ENCODE results near the gene CHMP4A.

The CHMP4A gene

DNA sequence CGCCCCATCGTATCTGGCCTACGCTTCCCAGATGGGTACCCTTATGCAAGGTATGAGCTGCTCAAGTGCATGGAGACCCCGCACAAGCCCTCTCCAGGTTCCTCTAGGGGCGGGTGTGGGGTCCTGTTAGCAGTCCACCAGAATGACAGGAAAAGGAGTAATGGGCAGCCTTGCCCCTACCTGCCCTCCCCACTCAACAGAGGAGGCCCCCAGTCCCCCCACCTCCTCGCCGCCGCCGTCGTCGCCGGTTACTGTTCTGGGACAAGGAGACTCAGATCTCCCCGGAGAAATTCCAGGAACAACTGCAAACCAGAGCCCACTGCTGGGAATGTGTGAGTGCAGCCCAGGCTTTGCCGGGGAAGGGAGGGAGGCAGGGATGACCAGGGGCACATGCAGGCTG, 35.4 kb downstream of the CHMP4A start:
- DNase-seq (ENCODE audit: low read depth) = no peak

DNA sequence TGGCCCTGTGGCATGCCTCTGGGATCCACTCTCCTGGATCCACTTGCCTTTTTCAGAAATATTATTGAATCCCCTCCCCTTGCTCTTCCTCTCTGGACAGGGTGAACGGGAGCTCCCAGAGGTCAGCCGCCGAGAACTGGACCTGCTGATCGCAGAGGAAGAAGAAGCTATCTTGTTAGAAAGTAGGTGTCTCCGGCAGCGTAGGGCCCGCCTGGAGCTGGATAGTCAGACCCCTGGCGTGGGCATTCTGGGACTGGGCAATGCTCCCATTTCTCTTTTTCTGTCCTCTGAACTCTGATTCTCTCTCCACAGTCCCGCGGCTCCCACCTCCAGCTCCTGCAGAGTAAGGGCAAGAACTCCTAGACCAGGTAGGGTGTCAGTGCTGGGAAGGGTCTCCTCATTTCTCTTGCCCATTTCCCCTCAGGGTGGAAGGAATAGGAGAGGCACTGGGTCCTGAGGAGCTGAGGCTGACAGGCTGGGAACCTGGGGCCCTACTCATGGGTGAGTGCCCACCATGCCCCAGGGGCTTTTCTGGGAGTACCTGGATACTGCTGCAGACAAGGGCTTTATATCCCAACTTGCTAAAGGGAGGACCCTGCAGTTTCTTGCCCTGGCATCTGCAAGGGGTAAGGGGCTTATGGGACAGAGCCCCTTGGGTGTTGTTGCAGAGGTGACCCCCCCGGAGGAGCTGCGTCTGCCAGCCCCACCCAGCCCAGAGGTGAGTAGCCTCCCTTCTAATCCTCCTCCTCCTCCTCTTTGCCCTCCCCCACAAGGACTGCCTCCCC, 36.1 kb downstream of the CHMP4A start:
- DNase-seq (ENCODE audit: low read depth) = no peak

DNA sequence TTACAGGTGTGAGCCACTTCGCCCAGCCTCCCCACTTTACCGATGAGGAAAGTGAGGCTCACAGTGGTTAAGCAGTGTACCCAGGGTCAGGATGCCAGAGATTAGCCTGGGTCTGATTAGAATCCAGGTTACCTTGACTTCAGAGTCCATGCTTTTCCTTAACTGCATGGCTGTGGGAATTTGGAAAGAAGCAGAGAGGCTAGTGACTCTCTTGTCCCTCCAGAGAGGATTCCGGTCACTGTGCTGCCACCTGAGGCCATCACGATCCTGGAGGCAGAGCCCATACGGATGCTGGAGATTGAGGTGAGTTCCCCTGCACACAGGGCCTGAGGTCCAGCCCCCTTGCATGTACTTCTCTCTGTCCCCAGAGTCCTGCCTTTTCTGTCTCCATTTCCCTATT, 36.7 kb downstream of the CHMP4A start:
- DNase-seq (ENCODE audit: low read depth) = no peak

DNA sequence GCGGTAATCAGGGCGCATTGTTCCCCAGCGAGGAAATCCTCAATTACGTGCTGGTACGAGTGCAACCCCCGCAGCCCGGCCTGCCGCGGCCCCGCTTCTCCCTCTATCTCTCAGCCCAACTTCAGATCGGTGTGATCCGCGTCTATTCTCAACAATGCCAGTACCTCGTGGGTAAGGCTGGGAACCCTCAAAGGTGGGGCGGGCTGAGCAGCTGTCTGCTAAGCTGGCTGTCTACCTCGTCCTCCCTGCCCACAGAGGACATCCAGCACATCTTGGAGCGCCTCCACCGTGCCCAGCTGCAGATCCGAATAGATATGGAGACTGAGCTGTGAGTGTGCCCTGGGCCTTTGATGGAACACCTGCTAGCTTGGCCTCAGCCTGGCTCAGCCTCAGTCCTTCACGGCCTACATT, 40.4 kb downstream of the CHMP4A start:
- no peak for DNase-seq (ENCODE audit: low read depth)

DNA sequence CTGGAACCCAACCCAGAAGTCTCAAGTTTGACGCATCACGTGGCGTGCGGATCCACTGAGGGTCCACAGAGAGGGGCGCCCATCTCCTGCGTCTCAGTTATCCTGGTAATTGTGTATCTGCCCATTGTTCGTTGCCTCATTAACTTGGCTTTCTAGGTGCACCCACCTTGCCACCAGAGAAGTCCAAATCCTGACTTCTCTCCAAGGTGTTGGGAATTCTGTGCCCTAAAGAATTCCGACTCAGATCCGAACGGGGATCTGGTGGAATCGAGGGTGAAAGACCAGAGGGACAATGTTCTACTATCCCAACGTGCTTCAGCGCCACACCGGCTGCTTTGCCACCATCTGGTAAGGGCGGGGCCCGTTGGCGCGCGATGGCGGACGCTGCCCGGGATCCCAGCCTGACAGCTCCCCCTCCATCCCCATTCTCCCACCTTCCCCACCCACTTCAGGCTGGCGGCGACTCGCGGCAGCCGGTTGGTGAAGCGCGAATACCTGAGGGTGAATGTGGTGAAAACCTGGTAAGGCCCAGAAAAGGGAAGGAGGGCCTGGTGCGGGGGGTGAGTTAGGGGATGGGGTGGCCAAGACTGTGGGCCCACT, 40.9 kb downstream of the CHMP4A start:
- DNase-seq (ENCODE audit: low read depth) = no peak

DNA sequence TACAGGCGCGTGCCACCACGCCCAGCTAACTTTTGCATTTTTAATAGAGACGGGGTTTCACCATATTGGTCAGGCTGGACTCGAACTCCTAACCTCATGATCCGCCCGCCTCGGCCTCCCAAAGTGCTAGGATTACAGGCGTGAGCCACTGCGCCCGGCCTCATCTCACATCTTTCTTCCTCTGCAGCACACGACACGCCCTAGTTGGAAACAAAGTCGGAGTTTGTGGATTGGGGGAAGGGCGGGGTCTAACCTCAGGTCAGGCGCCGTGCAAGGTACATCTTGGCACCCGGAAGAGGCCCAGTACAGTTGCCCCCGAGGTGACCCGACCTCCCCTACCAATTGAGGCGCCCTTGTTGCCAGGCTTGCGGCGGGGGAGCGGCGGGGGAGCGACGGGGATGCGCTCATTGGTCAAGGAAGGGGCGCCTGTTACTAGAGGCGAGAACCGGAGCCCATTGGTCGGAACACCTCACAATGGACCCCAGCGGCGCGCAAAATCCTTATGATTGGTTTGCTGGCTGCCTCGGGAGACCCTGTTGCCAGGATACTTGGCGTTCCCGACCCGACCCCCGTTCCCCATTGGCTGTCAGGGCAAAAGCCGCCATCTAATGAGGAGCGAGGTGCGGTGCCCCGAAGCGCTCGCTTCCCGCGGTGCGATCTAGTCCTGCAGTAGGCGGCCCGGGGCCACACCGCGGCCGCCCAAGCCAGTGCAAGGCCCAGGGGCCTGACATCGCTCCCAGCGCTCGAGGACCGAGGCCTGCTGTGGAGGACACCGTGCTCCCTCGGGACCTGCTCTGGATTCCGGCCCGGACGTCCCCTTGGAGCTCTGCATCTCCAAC, 41.6 kb downstream of the CHMP4A start, which contains the start of gene REC8:
TSS of gene REC8 (plus strand) at position 659 of the 839 bp plus-strand sequence. CDS start 473 bp downstream, outside the sequence.
- DNase-seq (ENCODE audit: low read depth) = no peak

DNA sequence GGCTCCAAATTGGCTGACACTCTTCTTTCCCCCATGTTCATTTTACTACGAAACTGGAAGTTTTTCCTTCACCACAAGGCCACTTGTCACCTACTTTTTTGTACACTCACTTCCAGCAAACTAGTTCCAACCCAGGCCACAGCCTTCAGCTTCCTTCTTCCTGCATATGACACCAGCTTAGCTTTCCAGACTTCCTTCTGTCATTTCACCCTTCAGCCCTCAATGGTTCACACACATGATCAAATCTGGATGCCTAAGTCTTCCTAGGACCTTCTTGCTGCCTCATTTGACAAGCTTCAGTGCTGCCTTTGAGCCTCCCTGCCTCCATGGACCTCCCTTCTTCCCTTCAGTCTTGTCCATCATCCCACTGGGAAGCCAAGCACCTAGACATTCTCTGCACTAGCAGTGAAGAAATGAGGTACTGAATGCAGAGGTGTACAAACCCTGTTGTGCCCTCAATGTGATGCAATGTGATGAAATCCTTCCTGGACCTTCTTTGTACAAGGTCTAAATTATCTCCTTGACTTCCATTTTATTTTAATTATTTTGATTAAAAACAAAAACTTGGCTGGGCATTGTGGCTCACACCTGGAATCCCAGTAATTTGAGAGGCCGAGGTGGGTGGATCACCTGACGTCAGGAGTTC, 45.7 kb downstream of the CHMP4A start:
- no peak for DNase-seq (ENCODE audit: low read depth)

DNA sequence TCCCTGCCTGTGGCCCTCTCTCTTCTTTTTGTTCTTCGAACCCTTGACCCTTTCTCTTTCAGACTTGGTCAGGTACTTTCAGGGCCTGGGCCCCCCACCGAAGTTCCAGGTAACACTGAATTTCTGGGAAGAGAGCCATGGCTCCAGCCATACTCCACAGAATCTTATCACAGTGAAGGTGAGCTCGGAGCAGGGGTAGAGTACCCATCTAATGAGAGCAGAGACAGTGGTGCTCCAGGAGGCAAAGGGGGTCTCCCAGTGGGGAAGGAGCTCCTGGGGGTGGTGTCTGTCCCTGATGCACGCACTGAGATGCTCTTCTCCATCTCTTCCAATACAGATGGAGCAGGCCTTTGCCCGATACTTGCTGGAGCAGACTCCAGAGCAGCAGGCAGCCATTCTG, 47.5 kb downstream of the CHMP4A start:
- DNase-seq (ENCODE audit: low read depth) = no peak

DNA sequence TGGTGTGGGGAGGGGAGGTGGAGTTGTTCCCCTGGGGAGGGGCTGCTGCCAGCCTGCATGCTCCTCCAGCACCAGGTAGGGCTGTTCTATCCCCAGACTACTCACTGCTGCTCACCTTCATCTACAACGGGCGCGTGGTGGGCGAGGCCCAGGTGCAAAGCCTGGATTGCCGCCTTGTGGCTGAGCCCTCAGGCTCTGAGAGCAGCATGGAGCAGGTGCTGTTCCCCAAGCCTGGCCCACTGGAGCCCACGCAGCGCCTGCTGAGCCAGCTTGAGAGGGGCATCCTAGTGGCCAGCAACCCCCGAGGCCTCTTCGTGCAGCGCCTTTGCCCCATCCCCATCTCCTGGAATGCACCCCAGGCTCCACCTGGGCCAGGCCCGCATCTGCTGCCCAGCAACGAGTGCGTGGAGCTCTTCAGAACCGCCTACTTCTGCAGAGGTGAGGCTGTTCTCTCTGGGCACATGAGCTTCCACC, 48.7 kb downstream of the CHMP4A start:
- no peak for DNase-seq (ENCODE audit: low read depth)

DNA sequence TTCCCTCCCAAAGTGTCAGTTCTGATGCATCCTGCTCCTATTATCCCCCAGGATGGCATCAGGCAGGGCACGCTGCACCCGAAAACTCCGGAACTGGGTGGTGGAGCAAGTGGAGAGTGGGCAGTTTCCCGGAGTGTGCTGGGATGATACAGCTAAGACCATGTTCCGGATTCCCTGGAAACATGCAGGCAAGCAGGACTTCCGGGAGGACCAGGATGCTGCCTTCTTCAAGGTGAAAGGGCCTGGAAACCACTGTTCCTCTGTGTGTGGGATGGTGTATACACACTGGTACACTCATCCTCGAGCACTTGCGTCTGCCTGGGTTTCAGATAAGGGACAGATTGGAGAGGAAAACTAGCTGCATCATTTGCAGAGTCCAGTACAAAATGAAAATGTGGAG, 51.2 kb downstream of the CHMP4A start:
- no peak for DNase-seq (ENCODE audit: low read depth)

DNA sequence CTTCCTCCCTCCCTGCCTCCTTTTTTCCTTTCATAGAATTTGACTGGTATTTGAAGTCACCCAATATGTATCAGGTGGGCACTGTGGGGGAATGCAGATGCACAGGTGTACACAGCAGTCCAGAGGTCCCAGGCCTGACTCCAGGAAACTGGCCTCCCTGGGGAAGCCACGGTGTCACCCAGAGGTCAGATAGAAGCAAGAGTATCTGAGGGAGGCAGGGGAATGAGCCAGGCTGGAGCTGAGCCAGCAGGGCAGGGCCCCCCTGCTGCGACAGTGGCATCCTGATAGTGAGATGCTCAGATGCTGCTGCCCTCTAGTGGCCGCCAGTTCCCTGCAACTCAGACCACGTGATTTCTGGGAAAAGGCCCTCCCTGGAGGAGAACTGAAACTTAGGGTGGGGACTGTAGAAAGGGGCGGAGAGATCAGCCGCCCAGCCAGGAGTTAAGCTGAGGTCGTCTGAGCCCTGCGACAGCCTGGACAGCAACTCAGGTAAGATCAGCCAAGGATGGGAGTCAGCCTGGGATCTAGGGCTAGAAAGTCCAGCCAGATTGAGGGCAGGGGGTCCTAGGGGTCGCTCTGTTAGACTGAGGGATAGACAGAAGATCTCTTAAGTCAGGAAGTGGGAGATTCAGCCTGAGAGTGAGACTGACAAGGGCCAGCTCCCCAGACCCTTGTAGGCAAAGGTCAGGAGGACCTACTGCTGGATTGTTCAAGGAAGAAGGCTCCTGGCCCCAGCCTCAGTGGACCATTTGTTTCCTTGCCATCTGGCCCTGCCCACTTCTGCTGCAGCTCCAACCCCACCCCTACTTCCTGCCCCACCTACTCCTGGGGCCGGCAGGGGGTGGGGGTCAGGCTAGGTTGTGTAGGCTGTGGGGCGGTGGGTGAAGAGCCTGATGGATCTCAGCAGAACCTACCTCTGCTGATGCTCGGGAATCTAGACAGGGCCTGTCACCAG, 52.2 kb downstream of the CHMP4A start, which contains the start of gene IRF9:
TSS of gene IRF9 (plus strand) at position 416 of the 955 bp plus-strand sequence. CDS start 880 bp downstream, outside the sequence.
- DNase-seq (ENCODE audit: low read depth) = peak; percentile 93

DNA sequence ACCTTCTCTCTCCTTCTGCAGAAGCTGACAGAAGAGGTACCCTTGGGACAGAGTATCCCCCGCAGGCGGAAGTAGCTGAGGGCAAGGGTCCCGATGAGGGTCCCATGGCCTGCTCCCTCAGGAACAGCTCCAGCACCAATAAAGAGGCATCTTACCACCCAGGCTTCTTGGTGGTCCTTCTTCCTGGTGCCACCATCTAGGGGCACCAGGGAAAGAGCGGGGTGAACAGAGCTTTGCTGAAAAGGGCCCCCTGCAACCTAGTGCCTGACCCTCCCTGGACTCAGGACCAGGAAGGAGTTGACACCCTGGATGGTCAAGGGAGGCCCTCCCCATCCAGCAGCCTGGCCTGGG, 52.8 kb downstream of the CHMP4A start:
- DNase-seq (ENCODE audit: low read depth) = no peak

DNA sequence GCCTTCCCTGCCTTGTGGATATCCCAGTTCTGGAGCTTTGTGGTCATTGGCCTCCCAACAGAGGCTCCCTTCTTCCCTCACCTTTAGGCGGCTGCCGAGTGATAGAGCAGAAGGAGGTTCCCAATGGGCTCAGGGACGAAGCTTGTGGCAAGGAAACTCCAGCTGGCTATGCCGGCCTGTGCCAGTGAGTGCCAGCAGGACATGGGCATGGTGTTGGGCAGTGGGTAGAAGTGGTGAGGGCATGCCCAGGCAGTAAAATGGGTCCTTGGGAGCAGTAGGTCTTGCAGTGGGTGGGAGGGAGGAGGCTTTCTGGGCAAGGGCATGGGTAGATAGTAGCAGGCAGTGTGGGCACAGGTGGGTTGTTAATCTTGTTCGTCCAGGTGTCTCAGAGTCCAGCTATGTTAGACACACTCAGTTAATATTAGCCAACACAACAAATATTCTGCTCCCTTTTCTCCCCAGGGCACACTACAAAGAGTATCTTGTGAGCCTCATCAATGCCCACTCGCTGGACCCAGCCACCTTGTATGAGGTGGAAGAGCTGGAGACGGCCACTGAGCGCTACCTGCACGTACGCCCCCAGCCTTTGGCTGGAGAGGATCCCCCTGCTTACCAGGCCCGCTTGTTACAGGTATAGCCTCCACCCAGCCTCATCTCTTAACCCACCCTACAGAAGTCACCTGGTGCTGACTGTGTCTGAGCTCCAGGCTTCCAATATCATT, 53.4 kb downstream of the CHMP4A start:
- DNase-seq (ENCODE audit: low read depth) = no peak

All from GM04504 (cell line).